ENCODE measurements around the gene TRMT11.
"Not testable (repeated sequence)": the region's sequence is repeated elsewhere in the genome, so short reads cannot be mapped to it uniquely, and the experiment has no call there.

TRMT11 gene

DNA sequence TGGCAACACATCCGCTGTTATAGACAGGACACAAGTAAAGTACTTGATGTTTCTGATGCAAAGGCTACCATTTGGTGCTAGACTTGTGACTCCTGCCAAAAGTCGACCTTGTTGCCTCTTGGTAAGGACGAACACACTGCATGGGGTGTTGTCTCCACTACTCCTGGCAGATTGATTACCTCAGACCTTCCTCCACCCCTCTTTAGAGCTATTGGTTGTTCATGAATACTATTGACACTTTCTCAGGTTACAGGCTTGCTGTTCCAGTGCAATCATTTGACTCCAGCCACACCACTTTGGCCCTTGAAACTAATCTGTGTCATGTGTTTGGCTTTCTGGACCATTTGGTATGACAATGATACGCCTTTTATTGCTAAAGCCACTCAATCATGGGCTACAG is 62.3 kb downstream of the TRMT11 start:
- no peak for DNase-seq

DNA sequence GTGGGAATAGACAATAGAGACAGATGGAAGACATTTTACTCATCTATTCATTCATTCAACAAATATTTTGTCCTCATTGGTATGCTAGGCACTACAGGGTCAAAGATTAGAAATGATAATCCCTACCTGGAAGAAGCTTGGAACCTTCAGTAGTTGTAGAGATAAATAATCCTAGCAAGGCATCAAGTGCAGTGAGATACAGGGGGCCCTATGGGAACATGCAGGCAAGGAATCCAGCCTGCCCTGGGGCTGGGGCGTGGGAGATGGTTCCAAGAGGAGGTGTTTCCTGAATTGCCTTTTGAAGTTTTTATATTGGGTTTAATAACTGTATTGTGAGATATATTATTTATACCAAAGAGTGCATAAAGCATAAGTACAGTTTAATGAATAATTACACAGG is 64.5 kb downstream of the TRMT11 start:
- no peak for DNase-seq

DNA sequence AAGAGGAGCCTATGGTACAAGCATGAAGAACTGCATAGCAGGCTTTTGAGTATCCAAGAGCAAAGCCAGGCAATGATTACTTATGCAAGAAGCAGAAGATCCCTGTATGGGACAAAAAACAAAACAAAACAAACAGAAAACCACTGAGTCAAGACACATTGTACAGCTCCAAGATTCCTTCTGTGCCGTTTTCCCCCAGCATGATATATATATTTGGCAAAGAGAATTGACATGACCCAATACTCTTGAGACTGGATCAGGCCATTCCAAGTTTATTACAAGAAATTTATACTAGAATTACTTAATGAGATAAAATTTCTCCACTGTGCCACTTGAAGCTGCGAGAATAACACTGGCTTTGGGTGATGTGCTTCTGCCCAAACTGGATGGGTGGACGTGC is 65.5 kb downstream of the TRMT11 start:
- no peak for DNase-seq

DNA sequence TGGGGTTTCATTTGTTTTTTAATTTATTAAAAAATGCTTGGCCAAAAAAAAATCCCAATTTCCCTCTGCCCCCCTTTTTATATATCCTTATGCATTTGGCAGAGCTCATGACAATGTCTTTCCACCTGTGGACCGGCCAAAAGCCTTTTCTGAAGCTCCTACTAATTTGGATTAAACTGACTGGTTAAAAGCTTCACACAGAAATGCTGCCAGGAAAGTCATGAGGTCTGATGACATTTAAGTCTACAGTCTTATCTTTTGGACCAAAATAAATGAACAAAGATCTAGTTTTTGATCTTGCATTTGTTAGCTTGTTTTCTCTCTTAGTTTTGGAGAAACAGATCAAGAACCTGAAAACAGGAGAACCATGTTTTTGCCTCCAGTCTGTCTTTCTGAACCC is 66.1 kb downstream of the TRMT11 start:
- no peak for DNase-seq

DNA sequence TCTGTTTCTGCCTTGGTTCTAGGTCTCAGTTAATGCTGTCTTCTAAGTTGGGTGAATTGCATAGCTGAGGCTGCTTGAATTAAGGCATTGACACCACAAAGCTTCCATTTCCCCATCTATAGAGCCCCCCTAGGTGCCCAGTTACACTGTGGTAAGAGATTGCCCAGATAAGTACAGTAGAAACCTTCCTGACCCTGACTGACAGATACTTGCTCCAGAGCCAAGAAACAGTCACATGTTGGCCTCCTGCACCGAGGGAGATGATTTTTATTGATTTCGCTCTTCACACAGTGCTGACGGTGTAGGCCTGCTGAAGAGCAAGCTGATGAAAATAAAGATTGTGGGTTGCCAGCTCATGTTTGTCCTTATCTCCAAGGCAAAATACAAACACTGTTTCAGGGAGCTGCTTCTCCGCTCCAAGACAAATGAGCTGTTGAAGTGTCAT is 67.9 kb downstream of the TRMT11 start:
- no peak for DNase-seq

DNA sequence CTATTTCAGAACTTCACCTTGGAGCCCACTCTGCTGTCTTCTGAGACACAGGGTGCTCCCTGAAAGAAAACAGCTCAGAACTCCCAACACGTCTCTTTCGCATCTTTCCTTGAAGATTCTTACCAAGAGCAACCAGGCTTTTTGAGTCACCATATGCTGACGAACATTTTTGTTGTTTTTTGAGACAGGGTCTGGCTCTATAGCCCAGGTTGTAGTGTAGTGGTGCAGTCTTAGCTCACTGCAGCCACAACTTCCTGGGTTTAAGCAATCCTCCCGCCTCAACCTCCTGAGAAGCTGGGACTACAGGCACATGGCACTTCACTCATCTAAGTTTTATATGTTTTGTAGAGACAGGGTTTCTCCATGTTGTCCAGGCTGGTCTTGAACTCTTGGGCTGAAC is 68.5 kb downstream of the TRMT11 start:
- DNase-seq: no peak

DNA sequence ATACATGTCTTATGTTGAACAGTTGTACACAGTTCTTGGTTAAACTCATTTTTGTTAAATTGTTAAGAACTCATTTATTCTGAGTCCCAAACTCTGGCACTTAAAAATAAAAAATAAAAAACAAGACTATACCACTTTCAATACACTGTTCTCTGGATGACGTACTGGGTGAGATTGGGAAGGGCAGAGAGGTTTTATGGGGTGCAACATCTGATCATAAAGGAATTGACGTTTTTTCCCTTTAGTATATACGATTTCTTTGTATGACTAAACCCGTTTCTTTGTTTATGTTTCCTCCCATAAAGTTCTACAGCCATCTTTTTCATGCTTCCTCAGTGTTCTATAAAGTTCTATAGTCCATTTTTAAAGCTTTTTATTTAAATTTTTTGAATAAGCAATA is 69.1 kb downstream of the TRMT11 start:
- DNase-seq: no peak

DNA sequence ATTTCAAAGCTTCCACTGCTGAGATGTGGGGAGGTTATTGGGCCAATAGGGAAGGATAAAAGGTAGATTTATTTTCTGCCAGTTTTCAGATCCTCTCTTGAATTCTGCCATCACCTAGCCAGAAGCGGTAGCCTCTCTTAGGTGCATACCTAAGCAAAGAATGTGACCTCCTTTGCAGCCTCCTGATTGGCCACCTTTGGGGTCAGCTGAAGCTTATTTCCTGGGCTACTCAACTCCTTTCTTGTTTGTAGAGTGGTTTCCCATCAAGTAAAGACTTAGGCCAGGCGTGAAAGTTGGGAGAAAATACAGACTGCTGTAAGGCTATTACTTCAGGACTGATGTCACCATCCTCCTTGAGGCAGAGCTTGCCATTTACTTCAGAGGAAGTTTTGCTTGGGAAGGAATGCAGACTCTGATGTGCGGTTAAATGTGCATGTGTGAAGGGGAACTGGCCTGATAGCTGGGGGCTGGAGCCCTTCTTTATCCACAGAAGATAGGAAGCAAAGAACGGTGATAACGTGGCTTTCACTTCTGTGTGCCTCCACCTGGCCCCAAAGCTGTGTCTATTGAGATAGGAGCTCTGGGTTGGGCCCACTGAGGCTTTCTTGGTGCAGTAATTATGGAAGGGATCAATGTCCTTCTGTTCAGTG is 70.1 kb downstream of the TRMT11 start:
- no peak for DNase-seq

DNA sequence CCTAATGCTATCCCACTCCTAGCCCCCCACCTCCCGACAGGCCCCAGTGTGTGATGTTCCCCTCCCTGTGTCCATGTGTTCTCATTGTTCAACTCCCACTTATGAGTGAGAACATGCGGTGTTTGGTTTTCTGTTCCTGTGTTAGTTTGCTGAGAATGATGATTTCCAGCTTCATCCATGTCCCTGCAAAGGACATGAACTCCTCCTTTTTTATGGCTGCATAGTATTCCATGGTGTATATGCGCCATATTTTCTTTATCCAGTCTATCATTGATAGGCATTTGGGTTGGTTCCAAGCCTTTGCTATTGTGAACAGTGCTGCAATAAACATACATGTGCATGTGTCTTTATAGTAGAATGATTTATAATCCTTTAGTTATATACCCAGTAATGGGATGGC is 71.7 kb downstream of the TRMT11 start:
- DNase-seq: not testable (repeated sequence)

DNA sequence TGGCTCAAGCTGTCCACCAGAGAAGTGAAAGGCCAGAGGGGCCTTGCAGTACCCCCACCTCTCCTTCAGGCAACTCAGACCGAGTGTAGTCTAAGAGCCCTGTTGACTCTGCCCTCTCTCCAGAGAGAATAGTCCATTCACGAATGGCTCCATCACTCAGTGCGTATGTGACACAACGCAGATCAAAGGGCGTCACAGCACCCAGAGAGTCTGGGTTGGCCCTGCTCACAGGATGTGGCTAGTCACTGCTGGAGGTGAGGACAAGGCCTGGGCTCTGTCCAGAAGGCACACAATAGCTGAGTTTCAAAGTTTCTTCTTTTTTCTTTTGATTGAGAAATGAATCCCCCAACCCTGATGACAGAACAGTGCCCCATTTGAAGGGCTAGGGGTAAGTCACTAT is 74.1 kb downstream of the TRMT11 start:
- DNase-seq: no peak

DNA sequence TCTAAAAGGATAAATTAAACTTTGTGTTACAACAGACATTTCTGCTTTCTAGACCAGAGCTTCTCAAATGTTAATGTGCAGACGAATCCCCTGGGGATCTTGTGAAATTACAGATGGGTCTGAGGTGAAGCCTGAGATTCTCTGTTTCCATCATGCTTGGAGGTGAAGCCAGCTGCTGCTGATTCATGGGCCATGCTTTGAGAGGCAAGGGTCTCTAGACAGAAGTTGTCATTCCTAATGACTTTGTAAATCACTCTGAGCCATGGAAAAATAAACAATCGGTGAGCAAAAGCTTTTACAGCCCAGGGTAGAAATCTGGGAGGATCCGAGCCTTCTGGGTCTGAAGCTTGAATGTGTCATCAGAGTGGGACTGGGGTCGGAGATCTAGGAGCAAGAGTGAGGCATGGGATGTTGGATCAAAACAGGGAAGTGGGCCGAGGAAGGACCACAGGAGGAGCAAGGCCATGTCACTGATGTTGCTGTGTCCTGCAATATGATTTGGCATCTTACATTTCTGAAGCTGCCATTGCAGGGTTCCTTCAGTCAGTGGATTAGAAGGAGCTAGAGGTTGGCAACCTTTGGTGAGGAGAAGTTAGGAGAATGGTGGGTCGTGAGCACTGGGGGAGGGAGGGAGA is 77.3 kb downstream of the TRMT11 start:
- no peak for DNase-seq

DNA sequence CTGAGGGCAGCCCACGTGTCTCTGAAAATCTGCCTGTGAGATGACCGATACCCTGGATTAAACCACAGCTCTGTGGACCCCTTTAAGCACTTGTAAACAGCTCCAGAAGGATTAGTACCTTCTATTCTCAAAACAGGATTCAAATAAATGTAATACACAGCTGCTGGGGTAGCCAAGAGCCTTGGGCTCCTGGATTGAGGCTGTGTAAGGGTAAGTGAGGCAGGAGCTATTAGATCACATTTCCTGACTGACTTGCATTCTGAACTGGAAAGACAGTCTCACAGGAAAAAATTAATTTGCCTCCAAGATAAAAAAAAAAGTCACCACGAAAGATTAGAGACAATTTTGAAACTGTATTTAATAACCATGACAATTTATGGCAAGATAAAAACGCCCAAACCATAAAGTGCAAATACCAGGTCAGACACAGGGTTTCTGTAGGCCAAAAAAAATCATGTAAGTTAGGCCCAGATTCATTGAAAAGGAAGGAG is 78.0 kb downstream of the TRMT11 start:
- no peak for DNase-seq

DNA sequence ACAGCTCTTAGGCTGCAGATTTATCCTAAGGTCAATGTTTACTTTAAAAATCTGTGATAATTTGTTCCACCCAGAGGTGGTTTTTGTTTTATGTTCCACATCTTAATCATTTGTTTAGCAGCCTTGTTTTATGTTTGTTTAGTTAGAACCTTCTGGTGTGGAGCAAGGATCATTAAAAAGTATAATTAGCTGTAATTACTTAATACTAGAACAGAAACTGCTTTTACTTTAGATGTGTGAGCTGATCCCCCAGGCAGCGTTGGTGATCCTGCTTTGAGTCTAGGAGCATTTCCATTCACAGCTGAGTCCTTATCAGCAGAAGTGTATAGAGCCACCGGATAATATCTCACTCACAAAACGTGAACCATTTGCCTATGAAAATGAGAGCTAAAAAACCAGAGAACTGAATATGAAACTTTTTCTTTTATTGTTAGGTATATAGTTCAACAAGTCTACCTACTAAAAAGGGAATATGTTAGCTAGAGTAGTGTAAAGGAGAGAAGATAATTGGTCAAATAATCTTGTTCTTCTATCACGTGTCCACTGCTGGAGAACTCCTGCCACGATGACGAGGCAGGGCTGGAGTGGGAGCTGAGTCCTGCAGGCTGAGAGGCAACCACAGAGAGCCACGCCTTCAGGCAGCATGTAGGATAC is 78.5 kb downstream of the TRMT11 start:
- DNase-seq: no peak

DNA sequence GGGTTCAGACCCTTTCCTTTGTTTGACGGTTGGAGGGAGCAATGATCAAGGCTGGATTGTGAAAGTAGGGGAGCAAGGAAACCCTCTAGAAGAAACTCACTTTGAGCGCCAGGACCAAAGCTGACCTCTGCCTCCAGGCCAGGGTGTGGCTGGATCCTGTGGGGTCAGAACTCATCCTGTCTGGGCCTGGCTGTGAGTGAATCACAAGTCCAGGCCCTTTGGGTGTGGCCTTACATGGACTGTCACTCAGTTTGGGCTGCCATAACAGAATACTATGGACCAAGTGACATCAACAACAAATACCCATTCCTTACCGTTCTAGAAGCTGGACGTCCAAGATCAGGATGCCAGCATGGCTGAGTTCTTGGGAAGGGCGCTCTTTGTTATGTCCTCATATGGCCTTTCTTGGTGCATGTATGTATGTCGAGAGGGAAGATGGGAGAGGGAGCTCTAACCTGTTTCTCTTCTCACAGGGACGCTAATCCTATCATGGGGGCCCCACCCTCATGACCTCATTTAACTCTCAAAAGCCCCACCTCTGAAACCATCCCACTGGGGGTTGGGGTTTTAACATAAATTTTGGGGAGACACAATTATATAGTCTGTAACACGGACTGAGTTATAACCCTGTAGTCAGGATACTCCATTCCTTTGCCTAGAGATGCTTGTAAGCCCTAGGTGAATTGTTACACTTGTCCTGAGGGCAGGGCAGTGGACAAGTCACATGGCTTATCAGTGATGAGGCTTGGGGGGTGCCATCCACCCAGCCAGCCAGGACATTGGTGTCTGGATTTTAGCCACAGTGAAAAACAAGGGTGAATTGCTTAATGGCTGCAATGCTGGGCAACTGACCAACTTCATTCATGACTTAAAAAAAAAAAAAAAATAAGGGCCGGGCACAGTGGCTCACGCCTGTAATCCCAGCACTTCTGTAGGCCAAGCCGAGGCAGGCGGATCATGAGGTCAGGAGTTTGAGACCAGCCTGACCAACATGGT is 80.0 kb downstream of the TRMT11 start:
- DNase-seq: no peak

DNA sequence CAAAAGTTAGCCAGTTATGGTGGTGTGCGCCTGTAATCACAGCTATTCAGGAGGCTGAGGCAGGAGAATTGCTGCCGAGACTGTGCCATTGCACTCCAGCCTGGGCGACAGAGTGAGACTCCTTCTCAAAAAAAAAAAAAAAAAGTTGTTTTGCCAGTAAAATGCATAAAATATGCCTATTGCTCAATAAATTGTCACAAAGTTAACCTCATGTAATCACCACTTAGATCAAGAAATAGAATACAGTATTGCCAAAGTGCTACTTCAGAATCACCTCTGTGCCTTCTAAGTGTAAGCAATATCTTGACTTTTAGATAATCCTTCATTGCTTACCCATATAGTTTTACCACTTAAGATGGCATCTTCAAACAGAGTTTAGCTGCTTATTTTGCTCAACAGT is 80.7 kb downstream of the TRMT11 start:
- no peak for DNase-seq

DNA sequence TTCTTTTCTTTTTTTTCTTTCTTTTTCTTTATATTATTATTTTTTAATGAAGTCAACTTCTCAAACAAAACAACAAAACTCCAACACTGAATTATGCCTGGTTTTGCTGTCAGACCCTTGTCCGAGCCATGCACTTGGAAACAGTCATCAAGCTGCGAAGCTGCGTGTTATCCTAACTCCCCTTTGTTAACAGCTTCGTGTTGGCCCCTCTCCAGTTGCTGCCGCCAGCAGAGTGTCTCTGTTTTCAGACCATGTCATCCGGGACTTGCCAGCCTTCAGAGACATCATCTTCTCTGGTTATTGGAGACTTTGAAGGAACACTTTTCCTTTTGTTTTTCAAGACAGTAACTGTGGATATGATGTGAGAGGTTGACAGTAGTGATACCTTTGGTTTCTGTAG is 83.1 kb downstream of the TRMT11 start:
- no peak for DNase-seq

DNA sequence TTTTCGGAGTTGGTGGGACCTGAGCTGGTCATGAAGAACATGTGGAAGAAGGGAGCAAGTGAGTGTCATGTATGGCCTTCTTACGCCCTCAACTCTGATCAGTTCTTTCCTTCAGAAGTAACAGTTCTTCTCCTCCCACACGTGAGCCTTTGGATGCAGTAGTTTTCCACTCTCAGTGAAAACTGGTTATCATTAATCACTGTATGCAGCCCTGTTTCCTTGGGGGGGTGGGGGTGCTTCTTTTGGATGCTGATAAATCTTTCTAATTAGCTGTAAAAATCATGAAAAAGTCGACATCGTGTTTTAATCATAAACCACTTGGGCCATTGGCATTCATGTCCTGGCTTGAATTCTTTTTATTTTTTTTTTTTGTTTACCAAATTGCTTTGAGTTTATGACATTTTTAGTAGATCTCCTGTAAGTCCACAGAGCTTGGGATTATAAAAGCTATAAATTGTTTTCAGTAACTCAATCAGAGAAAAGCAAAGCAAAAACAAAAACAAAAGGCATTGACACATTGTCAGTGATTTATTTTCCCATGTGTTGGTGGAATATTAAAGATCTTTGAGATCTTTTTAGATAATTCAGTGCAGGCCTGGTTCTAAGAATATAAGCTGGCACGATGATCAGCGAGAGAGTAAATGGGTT is 84.8 kb downstream of the TRMT11 start:
- no peak for DNase-seq

DNA sequence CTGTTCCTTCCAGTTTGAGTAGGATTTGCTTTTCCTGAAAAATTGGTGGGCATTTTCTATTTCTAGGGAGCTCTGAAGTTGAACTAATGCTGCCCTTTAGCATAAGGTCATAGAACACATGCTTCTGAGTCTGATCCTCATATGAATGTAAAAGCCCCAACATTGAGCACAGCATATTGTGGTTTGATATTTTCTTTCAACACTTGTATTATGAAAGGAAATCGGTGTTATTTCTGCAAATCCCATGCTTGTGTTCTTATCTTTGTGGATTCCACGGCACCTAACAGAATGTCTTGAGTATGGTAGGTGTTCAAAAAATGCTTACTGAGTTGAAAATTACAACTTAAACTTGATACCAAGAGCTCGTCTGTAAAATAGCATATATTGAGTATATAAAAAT is 85.8 kb downstream of the TRMT11 start:
- DNase-seq: no peak

DNA sequence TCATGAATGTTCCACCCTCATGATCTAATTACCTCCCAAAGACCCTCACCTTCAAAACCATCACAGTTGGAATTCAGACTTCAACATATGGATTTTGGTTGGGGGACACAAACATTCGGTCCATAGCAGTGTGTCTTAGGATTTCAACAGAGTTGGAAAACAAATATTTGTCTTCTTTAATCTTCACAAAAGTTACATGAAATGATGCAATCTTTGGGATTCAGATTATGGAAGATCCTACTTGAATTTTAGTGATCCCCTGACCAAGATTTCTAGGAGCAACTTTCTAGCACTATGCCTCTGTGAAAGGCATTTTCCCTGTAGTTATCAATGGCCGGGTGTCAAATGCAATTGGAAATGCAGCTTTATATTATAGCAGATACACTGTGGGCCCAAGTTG is 86.5 kb downstream of the TRMT11 start:
- no peak for DNase-seq

DNA sequence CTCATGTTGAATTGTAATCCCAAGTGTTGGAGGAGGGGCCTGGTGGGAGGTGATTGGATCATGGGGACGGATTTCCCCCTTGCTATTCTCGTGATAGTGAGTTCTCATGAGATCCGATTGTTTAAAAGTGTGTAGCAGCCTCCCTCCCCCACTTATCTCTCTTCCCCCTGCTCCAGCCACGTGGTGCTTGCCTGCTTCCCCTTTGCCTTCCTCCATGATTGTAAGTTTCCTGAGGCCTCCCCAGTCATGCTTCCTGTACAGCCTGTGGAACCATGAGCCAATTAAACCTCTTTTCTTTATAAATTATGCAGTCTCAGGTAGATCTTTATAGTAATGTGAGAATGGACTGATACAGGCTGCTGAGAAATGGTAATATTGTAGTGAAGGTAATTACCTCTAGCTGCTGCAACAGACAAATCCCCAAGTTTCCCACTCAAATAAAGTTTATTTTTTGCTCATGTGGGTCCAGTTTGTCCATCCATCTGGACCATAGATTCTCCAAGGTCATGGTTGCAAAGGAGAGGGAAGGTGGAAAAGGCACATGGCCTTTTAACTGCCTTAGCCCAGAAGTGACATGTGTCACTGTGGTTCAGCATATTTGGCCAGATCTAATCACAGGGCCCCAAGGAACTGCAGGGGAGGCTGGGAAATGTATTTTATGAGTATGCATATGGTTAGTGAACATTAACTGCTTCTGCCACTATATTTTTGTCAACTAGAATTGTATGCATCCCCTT is 89.2 kb downstream of the TRMT11 start:
- no peak for DNase-seq

DNA sequence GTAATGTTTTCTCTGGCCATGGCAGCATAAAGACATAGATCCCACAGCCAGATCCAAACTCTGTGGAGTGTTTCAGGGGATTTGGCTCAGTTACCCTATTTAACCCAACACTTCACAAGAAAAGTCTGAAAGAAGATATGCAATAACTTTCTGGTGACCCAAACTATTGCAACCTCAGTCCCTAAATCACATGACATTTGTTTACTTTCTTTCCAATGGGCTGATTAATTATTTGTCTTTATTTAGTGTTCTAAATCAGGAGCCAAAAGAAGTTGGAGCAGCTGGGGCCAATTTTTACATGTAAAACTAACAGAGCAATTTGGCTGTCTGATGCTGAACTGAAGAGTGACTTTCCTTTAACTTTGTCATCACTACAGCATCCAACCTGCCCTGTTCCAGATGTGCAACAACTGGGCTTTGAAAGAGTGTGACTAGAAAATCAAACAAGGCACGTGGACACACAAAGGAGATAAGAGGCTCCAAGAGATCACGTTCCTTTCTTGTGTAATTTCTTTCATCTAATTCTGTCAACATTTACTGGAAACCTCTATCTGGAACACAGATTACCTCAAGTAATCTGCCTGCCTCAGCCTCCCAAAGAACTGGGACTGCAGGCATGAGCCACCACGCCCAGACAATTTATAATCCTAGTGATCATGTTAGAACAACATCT is 90.8 kb downstream of the TRMT11 start:
- no peak for DNase-seq
